IMR-90 (cell line): ENCODE results near the gene DIP2C. TPM values are rescaled to one million over a fixed set of nuclear protein-coding genes. Genes with fewer than 3 reads are reported as not detected.

Source experiments
- ATAC-seq: fragments of 200-7000 bp; cut with Tn5 transposase; 2 replicates; pipeline ENCODE4 v1.9.1; 2020; ENCODE audit warnings: low read depth, mild to moderate bottlenecking, moderate library complexity
- BruUV-seq: library from RNA; stranded (reverse); fragments of 400-500 nt; replicated peaks from 2 replicates; lab custom pipeline; 2021; lab: Mats Ljungman, UMichigan
- CTCF ChIA-PET: fragments of 300-600 bp; formaldehyde crosslinking; extraction: SDS; loops from one replicate; lab custom pipeline; 2021; ENCODE audit warnings: antibody characterized with exemption; lab: Yijun Ruan, JAX
- POLR2A ChIA-PET: fragments of 300-600 bp; sonication (Branson Sonifier 250); formaldehyde crosslinking; loops from one replicate; lab custom pipeline; 2022; ENCODE audit warnings: antibody characterized with exemption; ENCODE audit not compliant: unreplicated experiment; lab: Charles Lee
- DNase-seq: peaks from one replicate; pipeline ENCODE4 v3.0.0; 2013
- H2AFZ ChIP-seq: replicated peaks from 2 replicates; pipeline ENCODE3; 2013; ENCODE audit warnings: low read length, mild to moderate bottlenecking; ENCODE audit not compliant: poor library complexity
- H2AK5ac ChIP-seq: 2 replicates; pipeline ENCODE4 v1.6.1; 2013; ENCODE audit warnings: low read depth, low read length, inconsistent platforms
- H2AK9ac ChIP-seq: replicated peaks from 2 replicates; pipeline ENCODE3; 2013; ENCODE audit warnings: mild to moderate bottlenecking, low read depth, low read length, moderate library complexity; ENCODE audit not compliant: poor library complexity
- H2BK120ac ChIP-seq: 2 replicates; pipeline ENCODE4 v1.6.1; 2013; ENCODE audit warnings: low read depth, low read length, inconsistent platforms
- H2BK15ac ChIP-seq: 3 replicates; pipeline ENCODE4 v1.6.1; 2013; ENCODE audit warnings: low read depth, low read length, inconsistent platforms
- H2BK20ac ChIP-seq: 2 replicates; pipeline ENCODE4 v1.6.1; 2013; ENCODE audit warnings: low read depth, mild to moderate bottlenecking, inconsistent platforms, low read length, moderate library complexity
- H2BK5ac ChIP-seq: 2 replicates; pipeline ENCODE4 v1.6.1; 2013; ENCODE audit warnings: mild to moderate bottlenecking, low read depth, low read length, inconsistent platforms; ENCODE audit not compliant: poor library complexity, severe bottlenecking
- H3K14ac ChIP-seq: replicated peaks from 2 replicates; pipeline ENCODE4 v1.6.1; 2013; ENCODE audit warnings: low read depth, low read length, inconsistent platforms
- H3K18ac ChIP-seq: 2 replicates; pipeline ENCODE4 v1.6.1; 2013; ENCODE audit warnings: low read depth, low read length, control low read depth
- H3K23ac ChIP-seq: 2 replicates; pipeline ENCODE4 v1.6.1; 2013; ENCODE audit warnings: low read depth, low read length, inconsistent platforms
- H3K27ac ChIP-seq: 2 replicates; pipeline ENCODE4 v1.5.1; 2013; ENCODE audit warnings: mild to moderate bottlenecking, control low read depth, low read length; ENCODE audit not compliant: insufficient read depth
- H3K27me3 ChIP-seq: 2 replicates; pipeline ENCODE4 v1.6.1; 2013; ENCODE audit warnings: low read length; ENCODE audit not compliant: control insufficient read depth, insufficient read depth
- H3K36me3 ChIP-seq: 2 replicates; pipeline ENCODE4 v1.6.1; 2013; ENCODE audit warnings: low read length, mixed read lengths; ENCODE audit not compliant: control insufficient read depth, insufficient read depth
- H3K4ac ChIP-seq: 2 replicates; pipeline ENCODE4 v1.6.1; 2013; ENCODE audit warnings: low read depth, low read length, inconsistent platforms
- H3K4me1 ChIP-seq: 2 replicates; pipeline ENCODE4 v1.6.1; 2013; ENCODE audit warnings: low read length, mixed read lengths; ENCODE audit not compliant: control insufficient read depth, insufficient read depth
- H3K4me2 ChIP-seq: 2 replicates; pipeline ENCODE4 v1.6.1; 2013; ENCODE audit warnings: low read depth, mild to moderate bottlenecking, control low read depth, low read length, moderate library complexity
- H3K4me3 ChIP-seq: 2 replicates; pipeline ENCODE4 v1.5.1; 2013; ENCODE audit warnings: low read depth, mild to moderate bottlenecking, control low read depth, low read length, moderate library complexity; ENCODE audit not compliant: insufficient read depth
- H3K56ac ChIP-seq: 2 replicates; pipeline ENCODE4 v1.6.1; 2013; ENCODE audit warnings: low read length, inconsistent platforms; ENCODE audit not compliant: insufficient read depth; ENCODE audit errors: extremely low read depth
- H3K79me1 ChIP-seq, 2 experiments: 2 replicates each; pipeline ENCODE4 v1.6.1; 2013; ENCODE audit warnings: low read length in 2 of 2, inconsistent platforms in 1 of 2, low read depth in 1 of 2
- H3K9ac ChIP-seq: 2 replicates; pipeline ENCODE4 v1.6.1; 2013; ENCODE audit warnings: low read depth, low read length, control low read depth
- H3K9me1 ChIP-seq: 2 replicates; pipeline ENCODE4 v1.6.1; 2013; ENCODE audit warnings: low read length, inconsistent platforms; ENCODE audit not compliant: insufficient read depth
- H3K9me3 ChIP-seq: 2 replicates; pipeline ENCODE4 v1.6.1; 2013; ENCODE audit warnings: low read length; ENCODE audit not compliant: control insufficient read depth, insufficient read depth
- H4K20me1 ChIP-seq: 2 replicates; pipeline ENCODE4 v1.6.1; 2013; ENCODE audit warnings: low read length, inconsistent platforms; ENCODE audit not compliant: insufficient read depth
- H4K5ac ChIP-seq: 2 replicates; pipeline ENCODE4 v1.6.1; 2013; ENCODE audit warnings: mild to moderate bottlenecking, low read depth, low read length, control low read depth
- H4K8ac ChIP-seq, 2 experiments: 2 replicates each; pipeline ENCODE4 v1.6.1; 2013; ENCODE audit warnings: low read depth in 2 of 2, low read length in 2 of 2, control low read depth in 1 of 2, inconsistent platforms in 1 of 2
- H4K91ac ChIP-seq: 2 replicates; pipeline ENCODE4 v1.6.1; 2013; ENCODE audit warnings: low read depth, low read length, inconsistent platforms; ENCODE audit not compliant: insufficient read depth
- CEBPB ChIP-seq: IDR thresholded peaks from 2 replicates; pipeline ENCODE4 v1.6.1; 2012; ENCODE audit warnings: low read depth, low read length, improper control_type of control experiment
- MAZ ChIP-seq: IDR thresholded peaks from 2 replicates; pipeline ENCODE4 v1.6.1; 2012; ENCODE audit warnings: low read depth, mild to moderate bottlenecking, low read length, improper control_type of control experiment, moderate library complexity, borderline replicate concordance
- NFE2L2 ChIP-seq: fragments of 150-350 bp; IDR thresholded peaks from 2 replicates; pipeline ENCODE4 v1.6.1; 2016; ENCODE audit warnings: low read depth, mild to moderate bottlenecking, low read length
- RCOR1 ChIP-seq: IDR thresholded peaks from 2 replicates; pipeline ENCODE4 v1.6.1; 2012; ENCODE audit warnings: mild to moderate bottlenecking, low read length, improper control_type of control experiment; ENCODE audit not compliant: insufficient replicate concordance
- RFX5 ChIP-seq: IDR thresholded peaks from 2 replicates; pipeline ENCODE4 v1.8.0; 2012; ENCODE audit warnings: low read depth, mild to moderate bottlenecking, low read length, moderate library complexity
- USF2 ChIP-seq: fragments of 150-350 bp; IDR thresholded peaks from 2 replicates; pipeline ENCODE4 v1.6.1; 2017; ENCODE audit warnings: mild to moderate bottlenecking, antibody characterized with exemption, low read length, low read depth
- WGBS, 2 experiments: methylation state at CpG; one replicate each; pipeline versions ENCODE4 v1.1.5 to v1.1.7; 2013; ENCODE audit warnings: missing lambda C conversion rate in 2 of 2; ENCODE audit not compliant: insufficient read length in 1 of 2; ENCODE audit errors: extremely low coverage in 2 of 2; 5-methylcytosine and 5-hydroxymethylcytosine counted together
- dilution Hi-C: fragments of 300-500 bp; cut with HindIII; formaldehyde crosslinking; loops from one replicate; pipeline ENCODE4 v1.14.3; 2018; ENCODE audit warnings: low sequenced_read_pairs; ENCODE audit not compliant: unreplicated experiment
- in situ Hi-C: fragments of 300-500 bp; cut with MboI; formaldehyde crosslinking; loops from 3 replicates; pipeline ENCODE4 v1.14.3; 2019; ENCODE audit warnings: low sequenced_read_pairs, inconsistent platforms, mixed read lengths
- intact Hi-C: fragments of 100-400 bp; cut with micrococcal nuclease; formaldehyde crosslinking; loops from 2 replicates; pipeline ENCODE4 v1.10.0; 2022
- polyA plus RNA-seq, 3 experiments: library from polyadenylated mRNA; depleted of rRNA; stranded (reverse); fragments of >200 nt; gene quantifications; 2 replicates each; pipeline ENCODE4 v1.2.3, GENCODE V29; 2012; ENCODE audit warnings: low replicate concordance in 1 of 3
- total RNA-seq: library from RNA; depleted of rRNA; stranded (reverse); fragments of >200 nt; gene quantifications from 2 replicates; pipeline ENCODE4 v1.2.3, GENCODE V29; 2012

The DIP2C gene
- total and polyA plus RNA-seq, 2 of the 4 experiments (the other 2 are of a cell fraction): 8.6 to 17.3 TPM

GRCh38 chr10:612696-613095, 76.8 kb downstream of the DIP2C start:
- Histone ChIP-seq H3K4me2 (no peak overlapping the region), H3K9me1 (peaks cover 55% of the 10 kb centered on the region), H2AFZ (no peak overlapping the region), H3K27ac (no peak overlapping the region), H3K56ac (no peak overlapping the region), H2BK120ac (no peak overlapping the region), H3K23ac (no peak overlapping the region), H3K14ac (no peak overlapping the region), H2BK15ac (no peak overlapping the region), H2AK9ac (no peak overlapping the region), H3K79me1 (peaks cover 38 to 82% of the 10 kb centered on the region in 2 experiments), H2AK5ac (no peak overlapping the region), H3K4me3 (no peak overlapping the region), H3K18ac (no peak overlapping the region), H3K9me3 (no peaks in the 10 kb centered on the region), H2BK5ac (no peak overlapping the region), H3K9ac (no peak overlapping the region), H3K4me1 (peaks cover 41% of the 10 kb centered on the region), H2BK20ac (no peak overlapping the region), H3K36me3 (no peaks in the 10 kb centered on the region), H4K20me1 (peaks cover 75% of the 10 kb centered on the region), H3K4ac (no peak overlapping the region), H4K5ac (no peak overlapping the region), H4K91ac (no peak overlapping the region), H4K8ac (no peak overlapping the region), H3K27me3 (no peaks in the 10 kb centered on the region)
- DNase-seq: no peak
- ChIA-PET CTCF (interaction anchor here (0.6 to 1.1 kb wide), 3 partner anchors 101 to 292 kb away, joined by 3 to 5 read pairs (median 4); no protein-coding TSS in a partner anchor), POLR2A (no interaction called here)
- dilution Hi-C loops (no loop called here), intact Hi-C loops (no loop called here), in situ Hi-C loops (no loop called here)
- TF ChIP-seq USF2 (no peak), MAZ (no peak), RCOR1 (no peak), CEBPB (no peak), NFE2L2 (no peak), RFX5 (no peak)
- ATAC-seq: no peak
- 100% methylated on average over 4 of the region's 10 CpGs; no CpG with 5 or more reads in 1 of the 2 experiments for WGBS, 2 experiments
- no TSS peak for BruUV-seq
